Measurements from ENCODE around the gene N4BP2L2. TPM values are rescaled to one million over a fixed set of nuclear protein-coding genes. Genes with fewer than 3 reads are reported as not detected.

N4BP2L2 gene
- polyA plus RNA-seq, 1 donor from 2014 or later = 317 TPM

GRCh38 chr13:32501064-32501463 lies 37.5 kb downstream of the N4BP2L2 start:
- no peaks in the 10 kb centered on the region for H3K9me2 ChIP-seq (ENCODE audit: insufficient read depth, low read length)
- no peaks in the 10 kb centered on the region for H3F3A ChIP-seq (ENCODE audit: insufficient read depth, low read length, poor library complexity, severe bottlenecking)
- TF ChIP-seq REST (IDR thresholded peaks at IDR 0.05; ENCODE audit: borderline replicate concordance) (no peak), EZH2 (IDR thresholded peaks at IDR 0.05; ENCODE audit: borderline replicate concordance, insufficient read depth, low read length, poor library complexity, severe bottlenecking) (no peak), CTCF (IDR thresholded peaks at IDR 0.05; ENCODE audit: poor library complexity, severe bottlenecking) (no peak), POLR2AphosphoS5 (IDR thresholded peaks at IDR 0.05) (no peak), EP300 (conservative IDR thresholded peaks at IDR 0.05; ENCODE audit: poor library complexity, severe bottlenecking) (no peak), SMC3 (conservative IDR thresholded peaks at IDR 0.05; ENCODE audit: poor library complexity) (no peak), MXI1 (conservative IDR thresholded peaks at IDR 0.05; ENCODE audit: poor library complexity, severe bottlenecking) (no peak), TAF1 (IDR thresholded peaks at IDR 0.05; ENCODE audit: low read depth) (no peak), RAD21 (conservative IDR thresholded peaks at IDR 0.05) (no peak)
- H3K36me3 ChIP-seq (ENCODE audit: insufficient read depth, low read length) = peaks cover 3% of the 10 kb centered on the region
- H3K4me3 ChIP-seq (ENCODE audit: low read length) = no peak overlapping the region
- no peaks in the 10 kb centered on the region for H3K79me2 ChIP-seq (replicated peaks; ENCODE audit: insufficient read depth, low read length)
- no peak overlapping the region for H3K4me2 ChIP-seq (ENCODE audit: low read length)
- H2AFZ ChIP-seq (ENCODE audit: low read depth, low read length) = no peak overlapping the region
- H4K20me1 ChIP-seq (ENCODE audit: insufficient read depth) = no peaks in the 10 kb centered on the region
- no peak overlapping the region for H3K27ac ChIP-seq (ENCODE audit: low read length)
- H3K9ac ChIP-seq (ENCODE audit: low read length) = no peak overlapping the region
- no peaks in the 10 kb centered on the region for H3K9me3 ChIP-seq (ENCODE audit: low read length)
- H3K27me3 ChIP-seq (ENCODE audit: insufficient read depth, low read depth, low read length) = no peaks in the 10 kb centered on the region

- H2AFZ ChIP-seq (ENCODE audit: low read depth, low read length) = no peak overlapping the region
- H3K4me2 ChIP-seq (ENCODE audit: low read length) = no peak overlapping the region
- no peaks in the 10 kb centered on the region for H3K27me3 ChIP-seq (ENCODE audit: insufficient read depth, low read depth, low read length)
- H3K27ac ChIP-seq (ENCODE audit: low read length) = no peak overlapping the region
- no peak overlapping the region for H3K4me3 ChIP-seq (ENCODE audit: low read length)
- no peaks in the 10 kb centered on the region for H3K79me2 ChIP-seq (replicated peaks; ENCODE audit: insufficient read depth, low read length)
- H3K36me3 ChIP-seq (ENCODE audit: insufficient read depth, low read length) = no peaks in the 10 kb centered on the region
- TF ChIP-seq MXI1 (conservative IDR thresholded peaks at IDR 0.05; ENCODE audit: poor library complexity, severe bottlenecking) (no peak), EZH2 (IDR thresholded peaks at IDR 0.05; ENCODE audit: borderline replicate concordance, insufficient read depth, low read length, poor library complexity, severe bottlenecking) (no peak), RAD21 (conservative IDR thresholded peaks at IDR 0.05) (no peak), POLR2AphosphoS5 (IDR thresholded peaks at IDR 0.05) (no peak), EP300 (conservative IDR thresholded peaks at IDR 0.05; ENCODE audit: poor library complexity, severe bottlenecking) (no peak), TAF1 (IDR thresholded peaks at IDR 0.05; ENCODE audit: low read depth) (no peak), CTCF (IDR thresholded peaks at IDR 0.05; ENCODE audit: poor library complexity, severe bottlenecking) (no peak), SMC3 (conservative IDR thresholded peaks at IDR 0.05; ENCODE audit: poor library complexity) (no peak), REST (IDR thresholded peaks at IDR 0.05; ENCODE audit: borderline replicate concordance) (no peak)
- no peaks in the 10 kb centered on the region for H3F3A ChIP-seq (ENCODE audit: insufficient read depth, low read length, poor library complexity, severe bottlenecking)
- no peaks in the 10 kb centered on the region for H3K9me2 ChIP-seq (ENCODE audit: insufficient read depth, low read length)
- H4K20me1 ChIP-seq (ENCODE audit: insufficient read depth) = no peaks in the 10 kb centered on the region
- no peak overlapping the region for H3K9ac ChIP-seq (ENCODE audit: low read length)
- no peaks in the 10 kb centered on the region for H3K9me3 ChIP-seq (ENCODE audit: low read length)
Observed at GRCh38 chr13:32499538-32500210, 38.9 kb downstream of the N4BP2L2 start.

All from neural cell (in vitro differentiated cells).